HG02884 (cell line): Measurements from ENCODE around the gene PLSCR2.
"Not testable (repeated sequence)": the region's sequence is repeated elsewhere in the genome, so short reads cannot be mapped to it uniquely, and the experiment has no call there.

Source experiments
- ATAC-seq: cut with Tn5 transposase; IDR thresholded peaks from one replicate; pipeline ENCODE4 v1.9.1; 2021; ENCODE audit warnings: mild to moderate bottlenecking, moderate library complexity; ENCODE audit not compliant: unreplicated experiment

PLSCR2 gene, protein sequence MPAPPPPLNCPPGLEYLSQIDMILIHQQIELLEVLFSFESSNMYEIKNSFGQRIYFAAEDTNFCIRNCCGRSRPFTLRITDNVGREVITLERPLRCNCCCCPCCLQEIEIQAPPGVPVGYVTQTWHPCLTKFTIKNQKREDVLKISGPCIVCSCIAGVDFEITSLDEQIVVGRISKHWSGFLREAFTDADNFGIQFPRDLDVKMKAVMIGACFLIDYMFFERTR

GRCh38 chr3:146469150-146470017 is at the start of gene PLSCR2:
Gene PLSCR2, minus strand, starts transcription at chr3:146469561. Its CDS starts 9,657 bp downstream, at chr3:146459904.
- peak; percentile 96 for ATAC-seq

DNA sequence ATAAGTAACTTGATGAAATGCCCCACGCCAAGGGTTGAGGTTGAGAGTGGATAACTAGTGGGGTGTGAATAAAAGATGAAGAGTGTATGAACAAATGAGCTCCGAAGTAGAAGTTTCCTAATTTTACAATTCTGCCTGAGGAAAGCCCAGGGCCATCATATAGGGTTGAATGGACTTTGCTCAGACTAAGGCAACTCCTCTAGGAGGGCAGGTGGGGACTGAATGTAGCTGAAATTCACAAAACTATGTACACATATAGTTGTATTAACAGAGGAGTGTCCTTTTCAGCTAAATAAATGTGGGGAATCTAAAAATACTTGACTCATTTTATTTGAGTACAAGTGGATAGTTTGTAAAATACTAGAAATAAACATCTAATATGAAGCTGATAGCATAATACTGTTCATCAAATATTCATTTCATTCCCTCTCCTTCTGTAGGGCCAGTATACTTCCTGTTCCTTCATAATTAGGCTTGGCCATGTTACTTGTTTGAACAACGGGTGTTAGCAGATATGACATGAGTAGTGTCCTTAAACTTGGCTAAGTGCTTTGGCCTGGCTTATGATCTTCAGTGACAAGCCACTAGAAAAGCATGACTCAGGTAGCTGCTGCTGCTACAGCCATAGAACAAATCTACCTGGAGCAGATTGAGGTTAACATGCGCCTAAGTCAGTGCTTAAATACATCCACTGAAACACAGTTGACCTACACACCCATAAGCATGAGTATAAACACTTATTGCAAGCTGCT is 48.5 kb upstream of the PLSCR2 start:
- ATAC-seq, result no peak

DNA sequence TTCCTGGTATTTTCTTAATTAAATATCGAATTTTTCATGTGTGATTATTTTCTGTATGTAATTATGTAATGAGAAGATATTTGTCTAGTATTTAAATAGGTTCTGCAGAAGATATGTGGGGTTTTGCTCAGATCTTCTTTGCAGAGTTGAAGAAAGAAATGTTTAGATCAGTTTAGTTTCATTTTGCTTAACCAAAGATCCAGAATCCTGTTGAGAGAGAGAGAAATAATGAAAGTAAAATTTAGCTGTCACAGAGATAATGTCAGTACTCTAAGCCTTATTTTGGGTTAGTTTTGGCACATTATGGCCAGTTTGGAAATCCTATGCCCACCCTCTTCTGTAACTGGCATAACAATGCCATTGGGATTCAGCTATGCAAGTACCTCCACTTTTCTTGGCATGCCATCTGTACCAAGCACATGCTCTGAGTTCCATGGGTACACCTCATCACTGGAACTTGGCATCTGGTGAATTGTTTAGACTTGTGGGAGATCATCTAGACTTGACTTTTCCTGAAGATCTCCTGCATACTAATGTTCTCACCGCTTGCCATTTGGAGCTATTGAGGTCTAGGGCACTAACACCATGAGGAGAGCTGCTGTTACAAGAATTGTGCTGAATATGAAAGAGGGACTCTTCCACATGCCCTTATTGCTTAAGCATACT is 44.2 kb upstream of the PLSCR2 start:
- ATAC-seq, result no peak

DNA sequence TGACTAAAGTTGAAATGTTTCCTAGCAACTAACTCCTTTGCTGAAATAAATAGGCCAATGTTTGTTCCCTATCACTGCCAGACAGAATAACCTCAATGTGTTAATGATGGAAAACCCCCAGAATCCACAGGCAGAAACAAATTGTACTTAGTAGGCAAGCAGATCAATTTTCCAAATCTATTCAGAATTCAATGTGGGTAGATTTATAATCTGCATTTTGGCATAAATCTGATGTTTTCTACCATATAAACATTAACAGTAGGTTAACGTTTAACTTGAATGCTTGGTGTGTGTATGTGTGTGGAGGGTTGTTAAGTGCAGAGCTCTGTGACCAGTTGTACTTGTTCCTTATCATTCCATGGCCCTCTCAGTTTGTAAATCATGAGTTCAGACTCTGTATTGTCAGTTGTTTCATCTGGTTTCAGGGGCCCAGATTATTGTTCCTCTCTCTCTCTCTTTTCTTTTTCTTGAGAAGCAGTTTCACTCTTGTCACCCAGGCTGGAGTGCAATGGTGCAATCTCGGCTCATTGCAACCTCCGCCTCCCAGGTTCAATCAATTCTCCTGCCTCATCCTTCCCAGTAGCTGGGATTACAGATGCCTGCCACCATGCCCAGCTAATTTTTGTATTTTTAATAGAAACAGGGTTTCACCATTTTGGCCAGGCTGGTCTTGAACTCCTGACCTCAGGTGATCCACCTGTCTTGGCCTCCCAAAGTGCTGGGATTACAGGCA is 42.2 kb upstream of the PLSCR2 start:
- no peak for ATAC-seq

GRCh38 chr3:146507331-146508120 is 38.2 kb upstream of the PLSCR2 start:
- ATAC-seq, result no peak

DNA sequence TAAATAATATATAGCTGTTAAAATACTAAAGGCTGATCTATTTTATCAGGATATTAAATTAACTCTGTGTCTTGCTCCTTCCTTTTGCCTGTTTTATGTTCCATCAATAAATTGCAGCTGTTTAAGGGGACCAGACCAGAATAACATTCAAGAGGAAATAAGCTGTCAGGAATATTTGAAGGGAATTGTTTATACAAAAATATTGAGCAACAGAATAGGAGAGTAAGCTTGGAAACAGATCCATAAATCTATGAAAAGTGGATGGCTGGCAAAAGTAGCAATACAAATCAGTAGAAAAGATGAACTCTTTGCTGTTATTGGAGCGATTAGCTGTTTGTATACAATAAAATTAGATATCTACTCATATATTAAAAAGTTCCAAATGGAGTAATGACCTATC is 36.2 kb upstream of the PLSCR2 start:
- ATAC-seq, result no peak

GRCh38 chr3:146504498-146505197 is 35.3 kb upstream of the PLSCR2 start:
- ATAC-seq, result no peak

DNA sequence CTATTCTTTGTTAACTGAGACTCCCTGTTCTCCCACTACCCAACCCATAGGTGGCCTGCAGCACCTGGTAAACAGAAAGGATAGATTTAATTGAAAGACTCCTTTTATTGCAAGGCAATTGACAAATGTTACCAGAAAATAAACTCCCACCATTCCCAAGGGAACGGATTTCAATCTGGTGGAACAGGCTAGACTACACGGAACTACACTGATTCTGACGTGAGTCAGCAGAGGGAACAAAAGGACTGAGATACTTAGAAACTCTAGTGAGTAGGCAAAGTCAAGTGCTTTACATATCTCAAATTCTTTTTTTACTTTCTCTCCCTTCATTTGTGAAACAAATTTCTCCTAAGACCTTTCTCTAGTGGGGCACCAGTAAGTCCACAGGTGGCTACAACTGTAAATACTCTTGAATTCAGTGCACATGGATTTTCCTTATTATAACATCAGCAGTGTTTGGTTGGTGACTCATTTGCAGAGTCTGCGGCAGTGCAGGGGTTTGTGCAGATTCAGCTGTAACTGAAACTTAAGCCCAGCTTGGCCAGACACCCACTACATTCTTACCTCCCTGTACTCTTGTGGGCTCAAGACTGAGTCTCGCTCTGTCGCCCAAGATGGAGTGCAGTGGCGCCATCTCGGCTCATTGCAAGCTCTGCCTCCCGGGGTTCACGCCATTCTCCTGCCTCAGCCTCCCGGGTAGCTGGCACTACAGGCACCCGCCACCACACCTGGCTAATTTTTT is 34.3 kb upstream of the PLSCR2 start:
- ATAC-seq, result peak; percentile 96

- ATAC-seq, result no peak
These were observed 33.6 kb upstream of the PLSCR2 start for GRCh38 chr3:146502887-146503460.

GRCh38 chr3:146501752-146502151 is 32.4 kb upstream of the PLSCR2 start:
- peak; percentile 32 for ATAC-seq

DNA sequence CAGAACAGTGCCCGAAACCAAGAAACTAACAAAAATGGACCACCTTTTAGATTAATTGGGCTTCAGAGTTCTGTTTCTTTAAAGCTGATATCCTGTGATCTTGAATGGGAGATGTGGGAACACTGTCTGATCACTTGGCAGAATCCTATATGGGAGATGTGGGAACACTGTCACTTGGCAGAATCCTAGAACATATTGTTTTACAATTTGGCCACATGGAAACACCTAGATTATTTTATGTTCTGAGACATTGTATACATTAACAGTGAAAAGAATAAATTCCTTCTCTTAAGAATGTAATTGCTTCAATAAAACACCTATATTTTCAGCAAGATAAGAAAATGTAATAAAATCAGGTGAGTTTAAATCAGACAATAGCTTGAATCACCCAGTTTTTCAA is 30.3 kb upstream of the PLSCR2 start:
- ATAC-seq, result no peak

GRCh38 chr3:146498002-146498736 is 28.8 kb upstream of the PLSCR2 start:
- ATAC-seq, result no peak

GRCh38 chr3:146497145-146497843 is 27.9 kb upstream of the PLSCR2 start:
- not testable (repeated sequence) for ATAC-seq

- no peak for ATAC-seq
These were observed 27.4 kb upstream of the PLSCR2 start for GRCh38 chr3:146496726-146497125.

- ATAC-seq, result no peak
These were observed 26.9 kb upstream of the PLSCR2 start for GRCh38 chr3:146496251-146496650.

DNA sequence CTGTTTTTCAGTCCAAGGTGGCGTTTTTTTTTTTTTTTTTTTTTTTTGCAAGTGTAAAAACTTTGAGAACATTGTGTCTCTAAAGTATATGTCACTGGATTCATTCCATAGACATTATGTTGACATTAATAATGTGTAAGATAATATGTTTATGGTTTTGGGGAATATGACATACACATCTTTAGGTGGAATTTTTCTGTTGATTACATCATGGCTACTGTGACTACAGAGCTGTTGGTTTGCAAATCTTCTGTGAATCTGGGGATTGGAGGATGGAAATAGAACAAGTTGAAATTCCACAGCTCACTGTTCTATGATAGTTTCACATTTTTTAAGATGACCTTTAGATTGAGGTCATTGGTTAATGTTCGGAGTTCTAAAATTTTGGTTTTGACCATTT is 24.4 kb upstream of the PLSCR2 start:
- ATAC-seq, result no peak

GRCh38 chr3:146493221-146493620 is 23.9 kb upstream of the PLSCR2 start:
- ATAC-seq, result no peak
